AG10803 (cell line): Measurements from ENCODE around the gene CLTCL1.

Experiments
- DNase-seq: peaks from one replicate; pipeline ENCODE4 v3.0.0; 2010; ENCODE audit warnings: low read depth
- H3K4me3 ChIP-seq: 2 replicates; pipeline ENCODE4 v1.5.1; 2011; ENCODE audit warnings: mild to moderate bottlenecking, low read length, control low read depth
- TF ChIP-seq, protein P1 (sequence below): conservative IDR thresholded peaks from 2 replicates; pipeline ENCODE4 v1.5.1; 2011; ENCODE audit warnings: mild to moderate bottlenecking, low read length, control low read depth, inconsistent platforms

The CLTCL1 gene

DNA sequence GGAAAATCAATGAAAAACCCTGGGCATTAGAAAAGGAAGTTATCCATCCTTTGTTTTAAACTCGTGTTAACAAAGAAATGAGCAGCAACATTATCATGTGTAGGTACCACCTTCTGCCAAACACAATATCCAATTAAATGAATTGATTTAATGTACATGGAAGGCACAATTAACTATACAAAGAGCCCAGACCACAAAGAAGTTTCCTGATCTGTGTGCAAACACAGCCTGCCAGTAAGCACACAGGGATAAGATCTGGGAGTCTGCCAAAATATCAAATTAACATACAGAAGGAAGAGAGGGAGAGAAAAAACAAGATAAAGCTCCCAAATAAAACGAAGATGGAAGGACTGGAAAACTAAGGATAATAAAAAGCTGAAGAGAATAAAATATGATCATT is 58.9 kb downstream of the CLTCL1 start:
- DNase-seq: no peak
- TF ChIP-seq, protein P1, sequence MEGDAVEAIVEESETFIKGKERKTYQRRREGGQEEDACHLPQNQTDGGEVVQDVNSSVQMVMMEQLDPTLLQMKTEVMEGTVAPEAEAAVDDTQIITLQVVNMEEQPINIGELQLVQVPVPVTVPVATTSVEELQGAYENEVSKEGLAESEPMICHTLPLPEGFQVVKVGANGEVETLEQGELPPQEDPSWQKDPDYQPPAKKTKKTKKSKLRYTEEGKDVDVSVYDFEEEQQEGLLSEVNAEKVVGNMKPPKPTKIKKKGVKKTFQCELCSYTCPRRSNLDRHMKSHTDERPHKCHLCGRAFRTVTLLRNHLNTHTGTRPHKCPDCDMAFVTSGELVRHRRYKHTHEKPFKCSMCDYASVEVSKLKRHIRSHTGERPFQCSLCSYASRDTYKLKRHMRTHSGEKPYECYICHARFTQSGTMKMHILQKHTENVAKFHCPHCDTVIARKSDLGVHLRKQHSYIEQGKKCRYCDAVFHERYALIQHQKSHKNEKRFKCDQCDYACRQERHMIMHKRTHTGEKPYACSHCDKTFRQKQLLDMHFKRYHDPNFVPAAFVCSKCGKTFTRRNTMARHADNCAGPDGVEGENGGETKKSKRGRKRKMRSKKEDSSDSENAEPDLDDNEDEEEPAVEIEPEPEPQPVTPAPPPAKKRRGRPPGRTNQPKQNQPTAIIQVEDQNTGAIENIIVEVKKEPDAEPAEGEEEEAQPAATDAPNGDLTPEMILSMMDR: no peak
- H3K4me3 ChIP-seq: no peak overlapping the region

DNA sequence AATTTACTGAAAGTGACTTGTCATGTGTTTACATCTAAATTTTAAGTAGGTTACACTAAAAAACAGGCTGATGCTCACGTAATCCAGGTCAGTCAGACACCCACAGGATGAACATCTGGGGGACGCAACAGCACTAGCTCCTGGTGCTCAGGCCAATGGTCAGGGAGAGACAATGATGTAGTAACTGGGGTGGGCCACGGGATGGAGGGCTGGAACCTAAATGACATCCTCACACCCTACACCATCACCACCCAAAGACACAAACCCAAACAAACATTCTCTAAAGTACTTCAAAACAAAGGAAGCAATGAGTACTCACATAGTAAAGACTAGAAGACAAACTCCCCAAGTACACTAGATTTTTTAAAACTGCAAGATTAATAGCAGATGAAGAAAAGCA is 59.5 kb downstream of the CLTCL1 start:
- no peak for DNase-seq
- TF ChIP-seq, protein P1: no peak
- H3K4me3 ChIP-seq: no peak overlapping the region

DNA sequence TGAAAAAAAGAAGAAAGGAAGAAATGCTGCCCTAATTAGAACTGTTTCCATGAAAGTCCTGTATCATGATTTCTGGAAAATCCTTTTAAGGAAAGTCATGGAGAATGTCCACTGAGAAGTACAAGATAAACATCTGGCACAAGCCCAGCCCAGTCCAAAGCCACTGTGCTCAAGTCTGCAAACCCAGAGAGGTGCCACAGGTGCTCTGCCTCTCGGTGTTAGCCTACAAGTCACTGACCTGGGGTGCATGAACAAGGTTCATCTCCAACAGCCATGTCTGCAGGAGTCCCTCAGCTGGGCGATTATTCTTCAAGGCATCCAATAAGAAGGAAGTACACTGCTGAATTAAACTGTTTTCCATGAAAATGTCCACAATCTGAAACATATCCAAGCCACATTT is 61.9 kb downstream of the CLTCL1 start:
- TF ChIP-seq, protein P1: no peak
- DNase-seq: no peak
- no peak overlapping the region for H3K4me3 ChIP-seq

DNA sequence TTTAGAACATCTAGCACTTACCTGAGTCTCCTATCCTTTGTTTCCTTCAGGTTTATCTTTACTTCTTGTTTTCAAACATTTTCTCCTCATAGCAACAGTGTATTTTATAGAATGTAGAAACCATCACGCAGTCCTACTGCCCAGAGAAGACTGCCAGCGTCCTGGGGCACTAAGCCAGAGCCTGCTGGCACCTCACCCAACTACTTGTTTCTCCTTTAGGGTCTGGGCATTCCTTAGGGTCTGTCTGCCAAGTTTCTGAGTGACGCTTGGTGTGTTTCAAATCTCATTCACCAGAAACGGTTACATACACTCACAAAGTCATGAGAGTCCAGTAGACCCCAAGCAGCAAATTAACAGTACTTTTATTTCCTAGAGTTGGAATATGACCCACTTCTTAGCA is 63.3 kb downstream of the CLTCL1 start:
- DNase-seq: no peak
- TF ChIP-seq, protein P1: no peak
- H3K4me3 ChIP-seq: no peak overlapping the region

DNA sequence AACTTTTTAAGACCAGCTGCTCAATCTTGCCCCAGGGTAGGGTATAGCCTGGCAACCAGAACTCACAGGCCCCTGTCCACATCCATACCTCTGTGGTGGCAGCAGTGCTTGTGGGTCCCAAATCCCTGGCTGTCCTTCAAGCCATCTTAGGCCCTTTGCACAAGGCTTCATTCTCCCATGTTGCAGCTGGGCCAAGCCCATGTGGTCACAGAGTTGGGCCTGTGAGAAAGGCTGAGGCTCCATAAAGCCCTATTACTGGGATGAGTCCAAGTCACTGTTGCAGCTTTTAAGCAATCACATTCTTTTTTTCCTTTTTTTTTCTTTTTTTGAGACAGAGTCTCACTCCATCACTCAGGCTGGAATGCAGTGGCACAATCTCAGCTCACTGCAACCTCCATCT is 65.1 kb downstream of the CLTCL1 start:
- peak; percentile 57 for DNase-seq
- H3K4me3 ChIP-seq: no peak overlapping the region
- TF ChIP-seq, protein P1: no peak

DNA sequence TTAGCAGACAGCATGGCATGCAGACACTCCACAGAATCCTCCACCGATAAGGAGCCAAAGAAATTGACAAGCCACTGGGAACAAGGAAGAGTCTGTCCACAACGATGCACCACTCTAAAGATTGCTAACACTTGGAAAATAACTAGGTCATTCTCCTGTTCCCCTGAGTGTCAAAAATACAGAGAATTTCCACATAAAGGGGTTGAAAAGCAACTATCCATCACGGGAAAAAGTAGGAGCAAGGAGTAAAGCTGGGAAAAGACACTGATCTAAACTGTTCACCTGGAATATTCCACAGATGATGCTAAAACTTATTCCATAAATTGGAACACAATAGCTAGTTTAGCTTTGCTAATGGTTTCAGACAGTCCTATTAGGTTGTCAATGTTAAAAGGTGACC is 66.0 kb downstream of the CLTCL1 start:
- TF ChIP-seq, protein P1: no peak
- no peak for DNase-seq
- H3K4me3 ChIP-seq: no peak overlapping the region

DNA sequence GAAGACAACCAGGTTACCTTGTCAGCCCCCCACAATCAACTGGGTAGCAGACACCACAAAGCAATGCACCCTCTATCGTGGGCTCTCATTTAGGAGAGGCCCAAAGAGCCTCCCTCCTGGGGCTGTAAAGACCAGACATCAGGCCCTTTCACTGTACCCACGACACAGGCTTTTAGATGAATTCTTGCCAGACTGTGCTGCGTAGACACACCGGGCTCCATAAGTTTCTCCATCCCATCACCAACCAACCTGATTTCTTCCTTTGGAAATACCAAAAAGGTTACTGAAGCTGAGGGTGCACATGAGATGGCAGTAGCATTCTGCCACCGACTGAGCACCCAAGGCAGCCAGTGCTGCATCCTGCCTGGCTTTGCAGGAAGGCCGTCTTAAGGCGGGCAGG is 66.5 kb downstream of the CLTCL1 start:
- no peak overlapping the region for H3K4me3 ChIP-seq
- TF ChIP-seq, protein P1: no peak
- no peak for DNase-seq
